Measurements from ENCODE around the gene DCTN4. TPM values are rescaled to one million over a fixed set of nuclear protein-coding genes. Genes with fewer than 3 reads are reported as not detected.

Gene DCTN4
- total RNA-seq, 8 experiments from 2014 or later, result 59.6 to 90.8 (median 77.3) TPM

- H3K4me3 ChIP-seq, result no peak overlapping the region
- WGBS, 10 experiments, result 9 to 85% (median 68%) methylated on average over 1 of the region's 1 CpG; no CpG with 5 or more reads in 1 of the 10 experiments
- H3K27ac ChIP-seq, result no peak overlapping the region
- no peak for ATAC-seq (replicated peaks in 6 of 8)
- in situ Hi-C loops (cut with MboI; ENCODE audit: low pct_unique_long_range_greater_than_20kb in 2 of 9, low sequenced_read_pairs in 9 of 9, unreplicated experiment in 9 of 9), result no loop called here
- no peaks in the 10 kb centered on the region for H3K4me1 ChIP-seq (replicated peaks in 1 of 2)
These were observed 27.1 kb upstream of the DCTN4 start for GRCh38 chr5:150785950-150786349.

GRCh38 chr5:150783422-150783928 is 24.7 kb upstream of the DCTN4 start:
- 3 to 100% (median 43%) methylated on average over 1 to 6 of the region's 7 CpGs; no CpG with 5 or more reads in 2 of the 10 experiments for WGBS, 10 experiments
- Histone ChIP-seq H3K27ac (no peak overlapping the region), H3K4me1 (replicated peaks in 1 of 2) (peaks cover 0 to 4% of the 10 kb centered on the region in 2 donors), H3K4me3 (no peak overlapping the region)
- in situ Hi-C loops (cut with MboI; ENCODE audit: low pct_unique_long_range_greater_than_20kb in 2 of 9, low sequenced_read_pairs in 9 of 9, unreplicated experiment in 9 of 9), result no loop called here
- ATAC-seq (replicated peaks in 6 of 8), result no peak

GRCh38 chr5:150782850-150783249 is 24.0 kb upstream of the DCTN4 start:
- 74 to 94% (median 88%) methylated on average over 2 to 3 of the region's 3 CpGs for WGBS, 10 experiments
- in situ Hi-C loops (cut with MboI; ENCODE audit: low pct_unique_long_range_greater_than_20kb in 2 of 9, low sequenced_read_pairs in 9 of 9, unreplicated experiment in 9 of 9), result no loop called here
- Histone ChIP-seq H3K4me3 (no peak overlapping the region), H3K27ac (no peak overlapping the region), H3K4me1 (replicated peaks in 1 of 2) (peaks cover 3 to 8% of the 10 kb centered on the region in 2 donors)
- ATAC-seq (replicated peaks in 6 of 8), result no peak

GRCh38 chr5:150781706-150782614 is 23.1 kb upstream of the DCTN4 start:
- in situ Hi-C loops (cut with MboI; ENCODE audit: low pct_unique_long_range_greater_than_20kb in 2 of 9, low sequenced_read_pairs in 9 of 9, unreplicated experiment in 9 of 9), result no loop called here
- no peak overlapping the region for H3K4me3 ChIP-seq
- no peak for ATAC-seq (replicated peaks in 6 of 8)
- no peak overlapping the region for H3K27ac ChIP-seq
- WGBS, 10 experiments, result 17 to 100% (median 60%) methylated on average over 1 to 5 of the region's 10 CpGs; no CpG with 5 or more reads in 4 of the 10 experiments
- peaks cover 3 to 9% of the 10 kb centered on the region in 2 donors for H3K4me1 ChIP-seq (replicated peaks in 1 of 2)

GRCh38 chr5:150780816-150781221 is 22.0 kb upstream of the DCTN4 start:
- peaks cover 3 to 9% of the 10 kb centered on the region in 2 donors for H3K4me1 ChIP-seq (replicated peaks in 1 of 2)
- no peak overlapping the region for H3K27ac ChIP-seq
- in situ Hi-C loops (cut with MboI; ENCODE audit: low pct_unique_long_range_greater_than_20kb in 2 of 9, low sequenced_read_pairs in 9 of 9, unreplicated experiment in 9 of 9), result no loop called here
- no peak overlapping the region for H3K4me3 ChIP-seq
- 13 to 100% (median 80%) methylated on average over 2 to 4 of the region's 5 CpGs; no CpG with 5 or more reads in 1 of the 10 experiments for WGBS, 10 experiments
- no peak for ATAC-seq (replicated peaks in 6 of 8)

- Histone ChIP-seq H3K4me1 (replicated peaks in 1 of 2) (peaks cover 3 to 9% of the 10 kb centered on the region in 2 donors), H3K27ac (no peak overlapping the region), H3K4me3 (no peak overlapping the region)
- 0 to 100% (median 89%) methylated on average over 1 to 4 of the region's 6 CpGs; no CpG with 5 or more reads in 4 of the 10 experiments for WGBS, 10 experiments
- peak in 1 of 8 experiments; percentile 3 for ATAC-seq (replicated peaks in 6 of 8)
- in situ Hi-C loops (cut with MboI; ENCODE audit: low pct_unique_long_range_greater_than_20kb in 2 of 9, low sequenced_read_pairs in 9 of 9, unreplicated experiment in 9 of 9), result no loop called here
These were observed 21.4 kb upstream of the DCTN4 start for GRCh38 chr5:150780187-150780692.

GRCh38 chr5:150779397-150780186 is 20.8 kb upstream of the DCTN4 start:
- in situ Hi-C loops (cut with MboI; ENCODE audit: low pct_unique_long_range_greater_than_20kb in 2 of 9, low sequenced_read_pairs in 9 of 9, unreplicated experiment in 9 of 9), result no loop called here
- peak in 1 of 8 experiments; percentile 3 for ATAC-seq (replicated peaks in 6 of 8)

GRCh38 chr5:150778517-150779396 is 19.9 kb upstream of the DCTN4 start, which contains the start of gene SMIM3:
TSS of gene SMIM3 (plus strand) at chr5:150778757. CDS start at chr5:150795441, 16,684 bp downstream.
- H3K27ac ChIP-seq, result no peak within 1 kb of the TSS
- WGBS, 10 experiments, result 0 to 13% (median 4%) methylated on average over 1 to 20 of the region's 59 CpGs; no CpG with 5 or more reads in 2 of the 10 experiments
- H3K4me1 ChIP-seq (replicated peaks in 1 of 2), result peaks cover 3 to 9% of the 10 kb centered on the region in 2 donors
- peak within 1 kb of the TSS; percentile 31 to 86 (median 51) for H3K4me3 ChIP-seq
- in situ Hi-C loops (cut with MboI; ENCODE audit: low pct_unique_long_range_greater_than_20kb in 2 of 9, low sequenced_read_pairs in 9 of 9, unreplicated experiment in 9 of 9), result no loop called here
- peak; percentile 87 to 94 (median 93) for ATAC-seq (replicated peaks in 6 of 8)

More at GRCh38 chr5:150779397-150780186, 20.8 kb upstream of the DCTN4 start:
- peak overlapping the region in 4 of 5 donors; percentile 31 to 86 (median 55) for H3K4me3 ChIP-seq
- whole genome bisulfite sequencing, 10 experiments, result 4 to 100% (median 41%) methylated on average over 1 to 6 of the region's 13 CpGs; no CpG with 5 or more reads in 4 of the 10 experiments
- H3K27ac ChIP-seq, result no peak overlapping the region
- H3K4me1 ChIP-seq (replicated peaks in 1 of 2), result peaks cover 3 to 9% of the 10 kb centered on the region in 2 donors

- in situ Hi-C loops (cut with MboI; ENCODE audit: low pct_unique_long_range_greater_than_20kb in 2 of 9, low sequenced_read_pairs in 9 of 9, unreplicated experiment in 9 of 9), result no loop called here
- peak overlapping the region; percentile 31 to 86 (median 51) for H3K4me3 ChIP-seq
- WGBS, 10 experiments, result 10 to 100% (median 33%) methylated on average over 1 to 6 of the region's 7 CpGs; no CpG with 5 or more reads in 3 of the 10 experiments
- no peak for ATAC-seq (replicated peaks in 6 of 8)
- peaks cover 3 to 9% of the 10 kb centered on the region in 2 donors for H3K4me1 ChIP-seq (replicated peaks in 1 of 2)
- no peak overlapping the region for H3K27ac ChIP-seq
These were observed 19.3 kb upstream of the DCTN4 start for GRCh38 chr5:150778088-150778516.

- WGBS, 10 experiments, result 46 to 100% (median 92%) methylated on average over 1 to 3 of the region's 3 CpGs; no CpG with 5 or more reads in 3 of the 10 experiments
- Histone ChIP-seq H3K4me1 (replicated peaks in 1 of 2) (peaks cover 3 to 9% of the 10 kb centered on the region in 2 donors), H3K4me3 (no peak overlapping the region), H3K27ac (no peak overlapping the region)
- in situ Hi-C loops (cut with MboI; ENCODE audit: low pct_unique_long_range_greater_than_20kb in 2 of 9, low sequenced_read_pairs in 9 of 9, unreplicated experiment in 9 of 9), result no loop called here
- no peak for ATAC-seq (replicated peaks in 6 of 8)
These were observed 18.9 kb upstream of the DCTN4 start for GRCh38 chr5:150777685-150778084.

- Histone ChIP-seq H3K4me3 (no peak overlapping the region), H3K4me1 (replicated peaks in 1 of 2) (peaks cover 3 to 4% of the 10 kb centered on the region in 2 donors), H3K27ac (no peak overlapping the region)
- ATAC-seq (replicated peaks in 6 of 8), result no peak
- in situ Hi-C loops (cut with MboI; ENCODE audit: low pct_unique_long_range_greater_than_20kb in 2 of 9, low sequenced_read_pairs in 9 of 9, unreplicated experiment in 9 of 9), result no loop called here
- WGBS, 10 experiments, result 0 to 100% (median 75%) methylated on average over 1 of the region's 1 CpG; no CpG with 5 or more reads in 4 of the 10 experiments
These were observed 15.3 kb upstream of the DCTN4 start for GRCh38 chr5:150774145-150774544.

Data from motor neuron (in vitro differentiated cells).